ENCODE results near the gene TNIP2. TPM values are rescaled to one million over a fixed set of nuclear protein-coding genes. Genes with fewer than 3 reads are reported as not detected.
"Not testable (repeated sequence)": the region's sequence is repeated elsewhere in the genome, so short reads cannot be mapped to it uniquely, and the experiment has no call there.

Gene TNIP2
- total RNA-seq, 2 donors from 2014 or later: 80.9 to 89.3 TPM

GRCh38 chr4:2789351-2789750 lies 33.2 kb upstream of the TNIP2 start:
- peak overlapping the region; percentile 5 for H3K4me3 Mint-ChIP-seq

GRCh38 chr4:2788532-2789103 lies 32.5 kb upstream of the TNIP2 start:
- peaks cover 13 to 19% of the 10 kb centered on the region in 2 donors for H3K4me1 Mint-ChIP-seq (ENCODE audit: low read depth in 2 of 2)

More at GRCh38 chr4:2789351-2789750, 33.2 kb upstream of the TNIP2 start:
- Mint-ChIP-seq H3K9me3 (no peaks in the 10 kb centered on the region), H3K27me3 (no peaks in the 10 kb centered on the region), H3K36me3 (no peaks in the 10 kb centered on the region), H3K4me1 (ENCODE audit: low read depth in 2 of 2) (peaks cover 13 to 21% of the 10 kb centered on the region in 2 donors), H3K27ac (peak overlapping the region in 1 of 2 donors; percentile 49)
- DNase-seq (ENCODE audit: low spot score): peak; percentile 15
- no peak for ATAC-seq

DNA sequence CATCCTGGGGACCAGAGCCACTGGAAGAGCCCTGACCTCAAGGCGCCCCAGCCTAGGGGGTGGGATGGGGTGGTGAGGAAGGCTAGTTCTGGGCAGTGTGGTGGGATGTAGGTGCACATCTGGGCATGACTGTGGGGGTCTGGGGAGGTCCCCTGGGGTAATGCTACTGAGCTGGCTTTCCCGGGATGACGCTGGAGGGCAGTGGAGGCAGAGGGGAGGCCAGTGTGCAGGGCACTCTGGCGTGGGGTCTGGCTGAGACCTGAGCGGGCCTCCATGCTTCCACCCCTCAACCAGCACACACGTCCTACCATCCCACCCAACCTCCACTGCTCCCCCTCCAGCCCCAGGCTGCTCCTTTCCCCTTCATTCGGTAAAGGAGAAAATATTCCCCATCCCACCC lies 32.0 kb upstream of the TNIP2 start:
- ATAC-seq (no peak), DNase-seq (ENCODE audit: low spot score) (no peak)
- H3K4me1 Mint-ChIP-seq (ENCODE audit: low read depth in 2 of 2): peaks cover 13 to 19% of the 10 kb centered on the region in 2 donors
- peak overlapping the region in 1 of 2 donors; percentile 29 for H3K27ac Mint-ChIP-seq
- H3K4me3 Mint-ChIP-seq: no peak overlapping the region
- H3K27me3 Mint-ChIP-seq: no peaks in the 10 kb centered on the region
- peaks cover 6% of the 10 kb centered on the region for H3K9me3 Mint-ChIP-seq
- H3K36me3 Mint-ChIP-seq: peaks cover 6% of the 10 kb centered on the region

More at GRCh38 chr4:2788532-2789103, 32.5 kb upstream of the TNIP2 start:
- ATAC-seq: no peak
- peak; percentile 31 for DNase-seq (ENCODE audit: low spot score)
- peaks cover 4% of the 10 kb centered on the region for H3K36me3 Mint-ChIP-seq
- no peak overlapping the region for H3K4me3 Mint-ChIP-seq
- no peaks in the 10 kb centered on the region for H3K27me3 Mint-ChIP-seq
- H3K9me3 Mint-ChIP-seq: peaks cover 6% of the 10 kb centered on the region
- no peak overlapping the region for H3K27ac Mint-ChIP-seq

DNA sequence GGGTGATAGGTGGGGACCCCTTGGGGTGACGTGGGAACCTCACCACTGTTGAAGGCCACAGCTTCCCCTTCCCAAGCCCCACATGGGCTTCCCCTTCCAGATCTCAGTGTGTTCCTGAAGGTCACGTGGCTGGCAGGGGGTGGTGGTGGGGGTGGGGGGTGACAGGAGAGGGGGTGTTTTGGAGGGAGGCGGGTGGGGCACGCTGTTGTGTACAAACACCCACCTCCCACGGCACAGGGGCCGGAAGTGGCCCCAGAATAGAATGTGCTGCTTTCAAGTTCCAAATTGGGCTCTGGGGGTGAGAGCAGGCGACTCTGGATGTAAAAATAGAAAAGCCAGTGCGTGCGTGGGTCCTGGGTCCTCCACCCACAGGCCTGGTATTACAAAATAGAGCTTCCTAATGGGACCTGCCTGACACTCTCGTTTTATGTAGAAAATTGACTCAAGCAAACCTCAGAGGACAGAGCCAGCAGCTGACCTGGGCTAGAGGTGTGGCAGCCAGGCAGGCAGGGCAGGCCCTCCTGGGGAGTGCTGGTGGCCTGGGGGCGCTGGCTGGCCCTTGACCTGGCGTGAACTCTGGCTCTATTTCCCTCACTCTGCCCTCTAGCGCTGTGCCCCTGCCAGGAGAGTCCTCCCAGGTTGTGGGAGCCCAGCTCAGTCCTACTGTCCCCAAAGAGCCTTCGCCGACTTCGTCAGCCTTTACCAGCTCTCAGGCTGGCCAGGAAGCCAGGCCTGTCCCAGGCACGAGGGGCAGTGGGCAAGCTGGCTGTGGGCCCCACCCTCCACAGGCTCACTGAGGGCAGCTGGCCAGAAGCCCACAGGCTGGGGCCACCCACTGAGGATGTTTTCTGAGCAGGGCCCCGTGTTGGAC lies 31.3 kb upstream of the TNIP2 start:
- peak overlapping the region; percentile 48 for H3K4me3 Mint-ChIP-seq
- no peaks in the 10 kb centered on the region for H3K27me3 Mint-ChIP-seq
- peak; percentile 65 to 69 for ATAC-seq
- H3K4me1 Mint-ChIP-seq (ENCODE audit: low read depth in 2 of 2): peaks cover 13 to 19% of the 10 kb centered on the region in 2 donors
- peak overlapping the region; percentile 29 to 46 for H3K27ac Mint-ChIP-seq
- peaks cover 6% of the 10 kb centered on the region for H3K9me3 Mint-ChIP-seq
- H3K36me3 Mint-ChIP-seq: peaks cover 6% of the 10 kb centered on the region
- peak; percentile 60 for DNase-seq (ENCODE audit: low spot score)

DNA sequence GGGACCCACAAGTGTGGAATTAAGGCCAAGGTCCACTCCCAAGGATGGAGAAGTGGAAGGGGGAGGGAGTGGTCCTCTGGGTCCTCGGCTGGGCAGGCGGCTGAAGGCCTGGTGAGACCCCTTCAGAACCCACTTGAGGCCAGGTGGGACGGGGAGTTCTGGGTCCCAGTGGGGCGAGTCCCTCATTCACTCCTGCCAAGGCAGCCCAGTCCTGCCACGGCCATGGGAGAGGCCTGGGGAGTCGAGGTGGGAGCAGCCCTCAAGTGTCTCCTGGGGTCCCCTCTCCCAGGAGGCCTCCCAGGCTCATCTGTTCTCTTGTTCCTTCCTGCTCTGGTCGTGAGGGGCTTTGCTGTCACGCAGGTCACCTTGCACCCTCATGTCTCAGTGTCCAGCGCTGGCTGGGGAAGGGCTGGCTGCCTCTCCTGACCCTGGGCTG lies 30.7 kb upstream of the TNIP2 start:
- peaks cover 13 to 17% of the 10 kb centered on the region in 2 donors for H3K4me1 Mint-ChIP-seq (ENCODE audit: low read depth in 2 of 2)
- H3K4me3 Mint-ChIP-seq: peak overlapping the region; percentile 25
- no peaks in the 10 kb centered on the region for H3K27me3 Mint-ChIP-seq
- H3K9me3 Mint-ChIP-seq: peaks cover 8% of the 10 kb centered on the region
- DNase-seq (ENCODE audit: low spot score) (peak; percentile 59), ATAC-seq (no peak)
- peak overlapping the region; percentile 46 to 70 for H3K27ac Mint-ChIP-seq
- H3K36me3 Mint-ChIP-seq: peaks cover 6% of the 10 kb centered on the region

GRCh38 chr4:2786152-2786671 lies 30.1 kb upstream of the TNIP2 start:
- Mint-ChIP-seq H3K27me3 (no peaks in the 10 kb centered on the region), H3K4me3 (no peak overlapping the region), H3K36me3 (peaks cover 6% of the 10 kb centered on the region), H3K27ac (peak overlapping the region; percentile 46 to 70), H3K4me1 (ENCODE audit: low read depth in 2 of 2) (peaks cover 13 to 14% of the 10 kb centered on the region in 2 donors), H3K9me3 (peaks cover 8% of the 10 kb centered on the region)
- DNase-seq (ENCODE audit: low spot score) (peak; percentile 49), ATAC-seq (peak in 1 of 2 donors; percentile 51)

DNA sequence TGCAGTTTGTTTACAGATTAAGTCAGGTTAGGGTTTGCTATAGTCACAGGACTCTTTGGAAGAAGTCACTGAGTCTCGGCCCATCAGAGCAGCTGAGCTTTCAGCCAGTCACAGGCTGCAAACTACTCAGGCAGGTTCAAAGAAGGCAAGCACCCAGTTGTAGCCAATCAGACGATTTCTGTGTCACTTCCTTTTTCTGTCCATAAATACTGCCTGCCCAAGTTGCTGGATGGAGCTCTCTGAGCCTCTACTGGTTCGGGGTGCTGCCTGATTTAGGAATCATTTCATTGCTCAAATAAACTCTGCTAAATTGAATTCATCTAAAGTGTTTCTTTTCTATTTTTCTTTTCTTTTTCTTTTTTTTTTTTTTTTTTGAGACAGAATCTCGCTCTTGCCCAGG lies 29.5 kb upstream of the TNIP2 start:
- peaks cover 6% of the 10 kb centered on the region for H3K36me3 Mint-ChIP-seq
- H3K4me1 Mint-ChIP-seq (ENCODE audit: low read depth in 2 of 2): peaks cover 13 to 14% of the 10 kb centered on the region in 2 donors
- no peak overlapping the region for H3K4me3 Mint-ChIP-seq
- no peak overlapping the region for H3K27ac Mint-ChIP-seq
- H3K27me3 Mint-ChIP-seq: no peaks in the 10 kb centered on the region
- H3K9me3 Mint-ChIP-seq: peaks cover 8% of the 10 kb centered on the region
- DNase-seq (ENCODE audit: low spot score) (no peak), ATAC-seq (no peak)

DNA sequence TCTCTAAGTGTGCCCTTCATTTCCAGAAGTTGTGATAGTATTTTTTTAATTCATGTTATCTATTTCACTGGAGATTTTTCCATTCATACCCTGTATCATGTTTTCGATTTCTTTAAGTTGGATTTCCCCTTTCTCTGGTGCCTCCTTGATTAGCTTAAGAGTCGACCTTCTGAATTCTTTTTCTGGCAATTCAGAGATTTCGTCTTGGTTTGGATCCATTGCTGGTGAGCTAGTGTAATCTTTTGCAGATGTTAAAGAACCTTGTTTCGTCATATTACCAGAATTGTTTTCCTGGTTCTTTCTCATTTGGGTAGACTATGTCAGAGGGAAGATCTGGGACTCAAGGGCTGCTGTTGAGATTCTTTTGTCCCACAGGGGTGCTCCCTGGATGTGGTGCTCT lies 27.7 kb upstream of the TNIP2 start:
- H3K4me1 Mint-ChIP-seq (ENCODE audit: low read depth in 2 of 2): peaks cover 7 to 9% of the 10 kb centered on the region in 2 donors
- peaks cover 8% of the 10 kb centered on the region for H3K9me3 Mint-ChIP-seq
- peak overlapping the region in 1 of 2 donors; percentile 41 for H3K27ac Mint-ChIP-seq
- DNase-seq (ENCODE audit: low spot score) (no peak), ATAC-seq (no peak)
- H3K27me3 Mint-ChIP-seq: no peaks in the 10 kb centered on the region
- H3K36me3 Mint-ChIP-seq: peaks cover 6% of the 10 kb centered on the region
- H3K4me3 Mint-ChIP-seq: no peak overlapping the region

DNA sequence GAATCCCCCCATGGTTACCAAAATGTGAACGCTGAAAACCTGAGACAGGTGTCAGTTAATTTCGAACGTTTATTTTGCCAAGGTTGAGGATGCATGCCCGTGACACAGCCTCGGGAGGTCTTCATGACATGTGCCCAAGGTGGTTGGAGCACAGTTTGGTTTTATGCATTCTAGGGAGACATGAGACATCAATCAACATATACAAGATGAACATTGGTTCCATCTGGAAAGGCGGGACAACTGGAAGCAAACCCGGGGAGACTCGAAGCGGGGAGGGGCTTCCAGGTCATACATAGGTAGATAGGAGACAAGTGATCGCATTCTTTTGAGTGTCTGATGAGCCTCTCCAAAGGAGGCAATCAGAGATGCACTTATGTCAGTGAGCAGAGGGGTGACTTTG lies 25.8 kb upstream of the TNIP2 start:
- no peak overlapping the region for H3K27ac Mint-ChIP-seq
- H3K9me3 Mint-ChIP-seq: peaks cover 8% of the 10 kb centered on the region
- peaks cover 0 to under 1% of the 10 kb centered on the region in 2 donors for H3K4me1 Mint-ChIP-seq (ENCODE audit: low read depth in 2 of 2)
- ATAC-seq (no peak), DNase-seq (ENCODE audit: low spot score) (peak; percentile 37)
- H3K4me3 Mint-ChIP-seq: no peak overlapping the region
- H3K27me3 Mint-ChIP-seq: no peaks in the 10 kb centered on the region
- H3K36me3 Mint-ChIP-seq: peaks cover 6% of the 10 kb centered on the region

GRCh38 chr4:2780643-2781042 lies 24.5 kb upstream of the TNIP2 start:
- DNase-seq (ENCODE audit: low spot score): not testable (repeated sequence)

GRCh38 chr4:2771264-2771663 lies 15.1 kb upstream of the TNIP2 start:
- DNase-seq (ENCODE audit: low spot score): no peak
- Mint-ChIP-seq H3K4me1 (ENCODE audit: low read depth in 2 of 2) (peaks cover 11 to 17% of the 10 kb centered on the region in 2 donors), H3K4me3 (no peak overlapping the region), H3K36me3 (no peaks in the 10 kb centered on the region), H3K9me3 (no peaks in the 10 kb centered on the region), H3K27me3 (no peaks in the 10 kb centered on the region), H3K27ac (peak overlapping the region; percentile 3 to 7)
- ATAC-seq: no peak

More at GRCh38 chr4:2780643-2781042, 24.5 kb upstream of the TNIP2 start:
- not testable (repeated sequence) for H3K4me1 Mint-ChIP-seq (ENCODE audit: low read depth in 2 of 2); H3K36me3 Mint-ChIP-seq; H3K9me3 Mint-ChIP-seq; H3K4me3 Mint-ChIP-seq; H3K27ac Mint-ChIP-seq; ATAC-seq; H3K27me3 Mint-ChIP-seq

DNA sequence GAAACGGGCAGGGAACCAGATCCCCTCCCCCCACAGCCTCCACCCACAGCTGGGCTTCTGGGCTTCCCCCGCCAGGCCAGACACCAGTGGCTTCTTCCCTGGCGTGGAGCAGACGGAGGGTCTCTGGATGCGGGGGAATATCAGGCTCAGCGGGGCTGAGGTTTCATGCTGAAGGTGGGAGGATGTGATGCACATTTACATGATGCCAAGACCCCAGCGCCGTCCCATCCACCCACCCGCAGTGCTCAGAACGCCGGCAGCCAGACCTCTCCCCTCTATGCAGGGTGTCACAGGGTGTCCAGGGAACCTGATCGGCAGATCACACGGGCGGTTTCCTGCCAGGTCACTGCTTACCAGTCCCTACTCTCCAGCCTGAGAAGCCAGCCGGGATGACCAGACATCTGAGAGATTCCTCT lies 12.8 kb upstream of the TNIP2 start:
- Mint-ChIP-seq H3K36me3 (no peaks in the 10 kb centered on the region), H3K4me1 (ENCODE audit: low read depth in 2 of 2) (peaks cover 11 to 19% of the 10 kb centered on the region in 2 donors), H3K9me3 (no peaks in the 10 kb centered on the region), H3K27ac (peak overlapping the region in 1 of 2 donors; percentile 38), H3K27me3 (no peaks in the 10 kb centered on the region), H3K4me3 (no peak overlapping the region)
- no peak for ATAC-seq
- peak; percentile 54 for DNase-seq (ENCODE audit: low spot score)

GRCh38 chr4:2768124-2768523 lies 12.0 kb upstream of the TNIP2 start:
- no peak overlapping the region for H3K27ac Mint-ChIP-seq
- H3K9me3 Mint-ChIP-seq: no peaks in the 10 kb centered on the region
- DNase-seq (ENCODE audit: low spot score): peak; percentile 15
- no peaks in the 10 kb centered on the region for H3K36me3 Mint-ChIP-seq
- H3K27me3 Mint-ChIP-seq: no peaks in the 10 kb centered on the region
- no peak for ATAC-seq
- peaks cover 11 to 19% of the 10 kb centered on the region in 2 donors for H3K4me1 Mint-ChIP-seq (ENCODE audit: low read depth in 2 of 2)
- no peak overlapping the region for H3K4me3 Mint-ChIP-seq

DNA sequence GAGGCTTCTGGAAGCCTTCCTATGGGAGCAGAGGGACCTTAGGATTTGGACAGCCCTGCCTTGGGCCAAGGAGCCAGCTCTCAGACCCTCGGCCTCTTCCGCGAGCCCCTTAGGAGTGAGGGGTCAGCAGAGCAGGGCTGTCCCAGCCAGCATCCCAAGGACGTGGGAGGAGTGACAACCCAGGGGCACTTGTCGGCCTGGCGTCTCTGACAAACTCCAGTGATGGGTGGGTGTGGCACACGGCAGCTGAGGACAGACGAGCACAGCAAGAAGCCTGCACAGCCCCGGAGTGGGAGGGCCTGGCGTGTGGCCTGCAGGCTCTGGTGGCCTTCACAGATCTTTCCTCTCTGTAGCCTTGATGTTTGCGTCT lies 11.6 kb upstream of the TNIP2 start:
- Mint-ChIP-seq H3K4me3 (no peak overlapping the region), H3K36me3 (no peaks in the 10 kb centered on the region), H3K9me3 (no peaks in the 10 kb centered on the region), H3K4me1 (ENCODE audit: low read depth in 2 of 2) (peaks cover 11 to 19% of the 10 kb centered on the region in 2 donors), H3K27ac (no peak overlapping the region), H3K27me3 (no peaks in the 10 kb centered on the region)
- DNase-seq (ENCODE audit: low spot score): peak; percentile 18
- ATAC-seq: no peak
